ENCODE results near the gene SPATA12.

GRCh38 chr3:57060089-57060821 is at the start of gene SPATA12:
- TF ChIP-seq CTCF (IDR thresholded peaks at IDR 0.05) (no peak), POLR2A (IDR thresholded peaks at IDR 0.05) (no peak)
